AG04449 (cell line): Measurements from ENCODE around the gene EOLA1.
"Not testable (repeated sequence)": the region's sequence is repeated elsewhere in the genome, so short reads cannot be mapped to it uniquely, and the experiment has no call there.

Experiments used
- CTCF ChIA-PET: fragments of 350-600 bp; formaldehyde crosslinking; extraction: SDS; loops from one replicate; lab custom pipeline; 2021; ENCODE audit warnings: antibody characterized with exemption; lab: Yijun Ruan, JAX
- POLR2A ChIA-PET: fragments of 400-600, 350-600 bp; formaldehyde crosslinking; extraction: SDS; loops from one replicate; lab custom pipeline; 2020; ENCODE audit warnings: antibody characterized with exemption, inconsistent platforms; lab: Yijun Ruan, JAX
- DNase-seq: peaks from one replicate; pipeline ENCODE4 v3.0.0-alpha.2; 2010; ENCODE audit warnings: low read depth, low spot score
- H3K4me3 ChIP-seq: 2 replicates; pipeline ENCODE4 v1.5.1; 2011; ENCODE audit warnings: low read depth, mild to moderate bottlenecking, control low read depth, low read length
- TF ChIP-seq, protein P1 (sequence below): IDR thresholded peaks from one replicate; pipeline ENCODE4 v1.5.1; 2011; ENCODE audit warnings: mild to moderate bottlenecking, moderate library complexity, low read length, control low read depth, inconsistent platforms; ENCODE audit not compliant: insufficient read depth; ENCODE audit errors: missing control alignments

The EOLA1 gene

DNA sequence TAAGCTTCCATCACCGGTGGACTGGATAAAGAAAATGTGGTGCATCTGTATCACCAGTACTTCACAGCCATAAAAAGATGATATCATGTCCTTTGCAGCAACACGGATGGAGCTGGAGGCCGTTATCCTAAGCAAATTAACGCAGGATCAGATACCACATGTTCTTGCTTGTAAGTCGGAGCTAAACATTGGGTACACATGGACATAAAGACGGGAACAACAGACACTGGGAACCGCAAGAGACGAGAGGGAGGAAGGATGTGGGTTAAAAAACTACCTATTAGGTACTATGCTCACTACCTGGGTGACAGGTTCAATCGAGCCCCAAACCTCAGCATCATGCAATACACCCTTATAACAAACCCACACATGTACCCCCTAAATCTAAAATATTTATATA is 19.4 kb upstream of the EOLA1 start:
- no peak overlapping the region for H3K4me3 ChIP-seq
- CTCF ChIA-PET, result interaction anchor here (2.2 kb wide), 1 partner anchor 9 kb away, joined by 25 read pairs; no protein-coding TSS in a partner anchor
- POLR2A ChIA-PET, result interaction anchor here (0.7 kb wide), 1 partner anchor 19 kb away, joined by 3 read pairs; the partner anchor contains the start of gene EOLA1
- DNase-seq, result no peak
- TF ChIP-seq, protein P1, sequence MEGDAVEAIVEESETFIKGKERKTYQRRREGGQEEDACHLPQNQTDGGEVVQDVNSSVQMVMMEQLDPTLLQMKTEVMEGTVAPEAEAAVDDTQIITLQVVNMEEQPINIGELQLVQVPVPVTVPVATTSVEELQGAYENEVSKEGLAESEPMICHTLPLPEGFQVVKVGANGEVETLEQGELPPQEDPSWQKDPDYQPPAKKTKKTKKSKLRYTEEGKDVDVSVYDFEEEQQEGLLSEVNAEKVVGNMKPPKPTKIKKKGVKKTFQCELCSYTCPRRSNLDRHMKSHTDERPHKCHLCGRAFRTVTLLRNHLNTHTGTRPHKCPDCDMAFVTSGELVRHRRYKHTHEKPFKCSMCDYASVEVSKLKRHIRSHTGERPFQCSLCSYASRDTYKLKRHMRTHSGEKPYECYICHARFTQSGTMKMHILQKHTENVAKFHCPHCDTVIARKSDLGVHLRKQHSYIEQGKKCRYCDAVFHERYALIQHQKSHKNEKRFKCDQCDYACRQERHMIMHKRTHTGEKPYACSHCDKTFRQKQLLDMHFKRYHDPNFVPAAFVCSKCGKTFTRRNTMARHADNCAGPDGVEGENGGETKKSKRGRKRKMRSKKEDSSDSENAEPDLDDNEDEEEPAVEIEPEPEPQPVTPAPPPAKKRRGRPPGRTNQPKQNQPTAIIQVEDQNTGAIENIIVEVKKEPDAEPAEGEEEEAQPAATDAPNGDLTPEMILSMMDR, result no peak

DNA sequence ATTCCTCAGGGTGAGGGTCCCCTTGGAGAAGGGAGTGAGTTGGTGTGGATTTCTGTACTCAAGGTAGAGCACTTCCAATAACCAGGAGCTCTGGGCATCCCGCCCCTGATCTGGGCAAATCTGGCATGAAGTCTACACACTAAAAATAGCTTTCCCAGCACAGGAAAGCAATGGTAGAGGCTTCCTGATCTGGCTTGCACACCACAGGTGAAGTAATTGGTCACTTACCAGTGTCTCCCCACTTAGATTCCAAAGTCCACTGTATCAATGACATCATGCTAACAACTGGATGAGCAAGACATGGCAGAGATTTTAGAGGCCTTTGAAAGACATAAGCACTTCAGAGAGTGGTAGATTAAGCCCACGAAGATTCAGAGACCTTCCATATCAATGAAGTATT is 17.9 kb upstream of the EOLA1 start:
- no peak for DNase-seq
- TF ChIP-seq, protein P1, result no peak
- no peak overlapping the region for H3K4me3 ChIP-seq
- CTCF ChIA-PET, result interaction anchor here (2.2 kb wide), 1 partner anchor 11 kb away, joined by 25 read pairs; no protein-coding TSS in a partner anchor
- POLR2A ChIA-PET, result no interaction called here

DNA sequence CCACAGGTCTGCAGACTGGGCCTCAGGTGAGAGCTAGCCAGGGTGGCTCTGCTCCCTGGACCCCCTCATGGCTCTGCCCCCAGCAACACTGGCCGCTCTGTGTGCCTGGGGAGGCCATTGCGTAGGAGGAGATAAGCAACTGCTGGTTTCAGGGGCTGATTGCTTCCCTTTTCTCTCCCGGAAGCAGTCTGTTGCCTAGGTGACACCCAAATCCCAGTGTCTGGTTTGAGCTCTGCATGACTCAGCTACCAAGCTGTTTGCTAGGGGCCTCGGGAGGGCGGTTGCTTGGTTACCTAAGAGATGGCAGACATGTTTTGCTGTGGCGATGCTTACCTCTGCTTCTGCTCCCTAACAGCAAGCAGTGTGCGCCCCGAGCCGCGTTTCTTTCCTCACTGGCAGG is 15.4 kb upstream of the EOLA1 start:
- CTCF ChIA-PET, DNase-seq, POLR2A ChIA-PET, H3K4me3 ChIP-seq: not testable (repeated sequence)

DNA sequence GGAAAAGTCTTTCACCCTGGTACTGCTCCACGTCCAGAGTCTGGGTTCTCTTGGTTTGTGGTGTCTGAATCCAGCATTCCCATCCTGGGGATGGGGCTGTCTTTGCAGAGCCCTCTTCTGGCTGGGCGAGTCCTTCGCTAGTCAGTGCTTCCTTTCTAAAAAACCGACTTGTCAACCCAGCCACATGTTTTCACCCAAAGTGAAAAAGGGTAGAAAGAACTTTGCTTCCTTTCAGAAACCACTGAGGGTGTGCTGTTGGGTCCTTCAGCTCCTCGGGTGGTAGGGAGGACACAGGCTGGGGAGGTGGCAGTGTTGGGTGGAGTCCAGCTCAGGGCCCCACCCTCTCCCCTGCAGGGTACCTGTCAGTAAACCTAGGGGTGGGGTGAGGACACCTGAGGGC is 14.9 kb upstream of the EOLA1 start:
- DNase-seq, H3K4me3 ChIP-seq, POLR2A ChIA-PET: not testable (repeated sequence)
- CTCF ChIA-PET, result interaction anchor here (1.1 to 1.6 kb wide), 2 partner anchors 14 kb away, joined by 3 read pairs; no protein-coding TSS in a partner anchor

DNA sequence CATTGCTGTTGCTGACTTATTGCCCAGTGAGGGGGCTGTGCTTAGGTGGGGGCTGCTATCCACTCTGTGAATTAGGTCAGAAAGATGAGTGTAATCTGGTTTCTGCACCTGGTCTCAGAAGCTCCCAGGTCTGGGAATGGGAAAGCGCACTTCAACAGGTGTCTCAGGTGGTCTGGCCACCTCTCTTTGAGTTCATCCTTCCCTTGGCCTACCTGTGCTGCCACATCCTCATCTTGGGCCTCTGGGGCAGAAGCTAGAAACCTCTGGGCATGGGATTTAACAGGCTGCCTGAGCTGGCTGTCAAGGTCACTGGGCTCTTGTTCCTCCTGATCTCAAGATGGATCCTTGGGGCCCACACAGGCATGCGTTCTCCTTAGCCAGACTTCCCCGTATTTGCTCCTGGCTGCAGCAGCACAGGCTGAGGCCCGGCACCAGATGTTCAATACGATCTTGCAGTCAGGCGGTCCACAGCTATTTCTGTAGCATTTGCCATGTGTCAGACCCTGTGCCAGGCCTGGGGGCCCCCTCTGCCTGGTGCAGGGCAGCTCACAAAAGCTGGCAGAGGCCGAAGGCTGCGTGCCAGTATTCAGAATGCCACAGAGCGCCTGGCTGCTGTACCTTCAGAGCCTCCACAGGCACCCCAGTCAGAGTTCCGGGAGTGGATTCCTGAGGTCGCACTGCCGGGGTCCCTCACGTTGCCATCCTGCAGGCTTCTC is 14.3 kb upstream of the EOLA1 start:
- H3K4me3 ChIP-seq, DNase-seq, POLR2A ChIA-PET: not testable (repeated sequence)
- CTCF ChIA-PET, result interaction anchor here (1.1 to 1.6 kb wide), 2 partner anchors 13 to 14 kb away, joined by 3 read pairs; no protein-coding TSS in a partner anchor

DNA sequence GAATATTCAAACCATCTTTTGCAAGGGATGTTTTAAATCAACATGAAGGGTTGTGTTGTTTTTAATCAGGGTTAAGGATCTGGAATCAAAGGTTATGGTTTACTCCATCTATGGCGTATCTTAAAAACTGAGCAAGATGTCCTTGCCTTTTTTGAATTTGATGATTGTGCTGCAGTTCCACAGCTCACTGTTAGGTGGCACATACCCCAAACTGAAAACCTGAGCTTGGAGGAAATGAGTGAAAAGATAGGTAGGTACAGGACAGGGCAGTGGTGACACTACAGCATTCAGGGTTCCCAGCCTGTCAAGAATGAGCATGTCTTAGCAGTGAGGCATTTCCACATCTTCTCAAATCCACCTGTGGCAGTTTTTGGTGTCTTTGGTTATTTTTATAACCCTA is 13.1 kb upstream of the EOLA1 start:
- POLR2A ChIA-PET, result interaction anchor here (1.0 kb wide), 1 partner anchor 23 kb away, joined by 3 read pairs; the partner anchor contains the start of gene IDS
- H3K4me3 ChIP-seq, result no peak overlapping the region
- CTCF ChIA-PET, result interaction anchor here (1.4 kb wide), 1 partner anchor 15 kb away, joined by 6 read pairs; no protein-coding TSS in a partner anchor
- no peak for DNase-seq
- TF ChIP-seq, protein P1, result peak; percentile 41

DNA sequence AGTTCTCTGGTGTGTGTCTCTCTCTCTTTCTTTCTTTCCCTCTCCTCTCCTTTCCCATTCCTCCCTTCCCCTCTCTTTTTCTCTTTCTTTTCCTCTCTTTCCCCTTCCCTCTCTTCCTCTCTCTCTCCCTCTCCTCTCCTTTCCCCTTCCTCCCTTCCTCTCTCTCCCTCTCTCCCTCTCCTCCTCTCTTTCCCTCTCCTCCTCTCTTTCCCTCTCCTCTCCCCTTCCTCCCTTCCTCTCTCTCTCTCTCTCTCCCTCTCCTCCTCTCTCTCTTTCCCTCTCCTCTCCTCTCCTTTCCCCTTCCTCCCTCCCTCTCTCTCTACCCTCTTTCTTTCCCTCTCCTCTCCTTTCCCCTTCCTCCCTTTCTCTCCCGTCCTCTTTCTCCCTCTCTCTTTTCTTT is 12.4 kb upstream of the EOLA1 start:
- no peak overlapping the region for H3K4me3 ChIP-seq
- POLR2A ChIA-PET, result interaction anchor here (1.0 kb wide), 1 partner anchor 23 kb away, joined by 3 read pairs; the partner anchor contains the start of gene IDS
- DNase-seq, result no peak
- TF ChIP-seq, protein P1, result no peak
- CTCF ChIA-PET, result interaction anchor here (0.8 to 1.8 kb wide), 4 partner anchors 10 to 16 kb away, joined by 3 to 6 read pairs (median 4); no protein-coding TSS in a partner anchor

DNA sequence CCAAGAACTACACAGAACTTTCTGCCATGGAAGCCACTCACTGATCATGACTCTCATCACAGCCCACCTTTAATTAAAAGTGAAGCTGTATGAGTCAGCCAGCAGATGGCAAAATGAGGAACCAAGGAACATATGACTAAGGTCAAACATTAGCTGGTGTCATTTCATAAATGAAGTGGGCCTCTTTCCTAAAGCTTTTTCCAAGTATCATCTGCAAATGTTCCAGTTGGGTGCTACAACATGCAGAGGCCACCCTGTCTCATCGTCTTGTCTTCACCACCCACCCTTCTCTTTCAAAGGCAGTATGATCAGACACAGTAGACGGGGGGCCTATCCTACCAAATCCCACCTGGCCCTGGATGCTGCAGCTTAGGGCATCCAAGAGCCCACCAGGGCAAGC is 9.2 kb upstream of the EOLA1 start:
- ChIA-PET CTCF (no interaction called here), POLR2A (no interaction called here)
- no peak for DNase-seq
- H3K4me3 ChIP-seq, result no peak overlapping the region
- TF ChIP-seq, protein P1, result no peak

DNA sequence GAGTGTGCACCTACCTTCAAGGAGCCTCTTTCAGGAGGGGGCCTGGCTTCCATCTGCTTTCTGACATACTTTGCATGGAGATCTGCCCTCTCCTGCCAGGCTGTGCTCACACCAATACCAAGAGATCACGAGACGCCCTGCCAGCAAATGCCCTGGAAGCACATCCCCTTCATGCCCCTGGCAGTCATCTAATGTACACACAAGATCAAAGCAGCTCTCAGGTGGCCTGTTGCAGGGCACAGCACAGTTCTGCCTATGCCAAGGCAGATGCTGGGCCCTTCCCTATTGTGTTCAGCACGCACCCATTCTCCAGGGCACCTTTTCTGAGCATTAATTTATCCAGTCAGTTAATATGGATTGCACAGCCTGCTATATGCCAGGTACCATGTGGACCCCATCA is 7.9 kb upstream of the EOLA1 start:
- POLR2A ChIA-PET, CTCF ChIA-PET: not testable (repeated sequence)

DNA sequence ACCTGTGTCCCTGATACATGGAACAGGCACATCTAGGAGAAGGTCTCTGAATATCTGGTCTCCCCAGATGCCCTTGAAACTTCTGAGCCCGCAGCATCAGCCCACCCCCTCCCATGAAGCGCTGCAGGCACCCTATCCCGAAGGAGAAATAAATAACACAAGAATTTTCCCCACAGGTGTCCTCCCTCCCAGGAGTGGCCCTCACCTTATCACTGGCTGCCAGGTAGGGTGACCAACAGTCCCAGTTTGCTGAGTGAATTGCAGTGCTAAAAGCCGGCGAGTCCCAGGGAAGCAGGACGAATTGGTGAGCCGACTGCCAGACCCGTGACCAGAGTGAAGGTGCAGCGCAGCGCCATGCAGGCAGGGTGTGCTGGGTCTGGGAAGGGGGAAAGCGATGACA is 6.8 kb upstream of the EOLA1 start:
- POLR2A ChIA-PET, CTCF ChIA-PET, H3K4me3 ChIP-seq, DNase-seq: not testable (repeated sequence)

More for the DNA sequence above, 7.9 kb upstream of the EOLA1 start:
- H3K4me3 ChIP-seq, DNase-seq: not testable (repeated sequence)
